Measurements from ENCODE around the gene SNAPC5.

GRCh38 chr15:66476535-66476934 is 21.0 kb downstream of the SNAPC5 start:
- TF ChIP-seq, protein P1, sequence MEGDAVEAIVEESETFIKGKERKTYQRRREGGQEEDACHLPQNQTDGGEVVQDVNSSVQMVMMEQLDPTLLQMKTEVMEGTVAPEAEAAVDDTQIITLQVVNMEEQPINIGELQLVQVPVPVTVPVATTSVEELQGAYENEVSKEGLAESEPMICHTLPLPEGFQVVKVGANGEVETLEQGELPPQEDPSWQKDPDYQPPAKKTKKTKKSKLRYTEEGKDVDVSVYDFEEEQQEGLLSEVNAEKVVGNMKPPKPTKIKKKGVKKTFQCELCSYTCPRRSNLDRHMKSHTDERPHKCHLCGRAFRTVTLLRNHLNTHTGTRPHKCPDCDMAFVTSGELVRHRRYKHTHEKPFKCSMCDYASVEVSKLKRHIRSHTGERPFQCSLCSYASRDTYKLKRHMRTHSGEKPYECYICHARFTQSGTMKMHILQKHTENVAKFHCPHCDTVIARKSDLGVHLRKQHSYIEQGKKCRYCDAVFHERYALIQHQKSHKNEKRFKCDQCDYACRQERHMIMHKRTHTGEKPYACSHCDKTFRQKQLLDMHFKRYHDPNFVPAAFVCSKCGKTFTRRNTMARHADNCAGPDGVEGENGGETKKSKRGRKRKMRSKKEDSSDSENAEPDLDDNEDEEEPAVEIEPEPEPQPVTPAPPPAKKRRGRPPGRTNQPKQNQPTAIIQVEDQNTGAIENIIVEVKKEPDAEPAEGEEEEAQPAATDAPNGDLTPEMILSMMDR (IDR thresholded peaks at IDR 0.05): no peak
- TF ChIP-seq POLR2A (IDR thresholded peaks at IDR 0.05): no peak
